Esophagus (tissue), 2 donors: ENCODE results near the gene GNG14. TPM values are rescaled to one million over a fixed set of nuclear protein-coding genes. Genes with fewer than 3 reads are reported as not detected.
A peak's percentile ranks its signal among the peaks of the same experiment; 100 is the strongest.
"Not testable (repeated sequence)": the region's sequence is repeated elsewhere in the genome, so short reads cannot be mapped to it uniquely, and the experiment has no call there.

Source experiments
- H3K27ac ChIP-seq, 2 donors: one replicate each; pipeline ENCODE4 v1.5.1; 2013; ENCODE audit warnings: low read depth in 2 of 2, mild to moderate bottlenecking in 2 of 2, inconsistent platforms in 1 of 2, low read length in 1 of 2, moderate library complexity in 1 of 2
- H3K27me3 ChIP-seq, 2 donors: one replicate each; pipeline ENCODE4 v1.6.1; 2013; ENCODE audit warnings: low read length in 2 of 2, control low read depth in 1 of 2, mild to moderate bottlenecking in 1 of 2; ENCODE audit not compliant: insufficient read depth in 2 of 2, control insufficient read depth in 1 of 2
- H3K36me3 ChIP-seq, 2 donors: one replicate each; pipeline ENCODE4 v1.6.1; 2013; ENCODE audit warnings: low read length in 1 of 2; ENCODE audit not compliant: control insufficient read depth in 2 of 2, insufficient read depth in 2 of 2
- H3K4me1 ChIP-seq, 2 donors: one replicate each; pipeline ENCODE4 v1.6.1; 2013; ENCODE audit warnings: low read length in 1 of 2; ENCODE audit not compliant: control insufficient read depth in 2 of 2, insufficient read depth in 2 of 2
- H3K4me3 ChIP-seq, 2 donors: one replicate each; pipeline ENCODE4 v1.5.1; 2013; ENCODE audit warnings: low read length in 2 of 2, mild to moderate bottlenecking in 2 of 2, low read depth in 1 of 2, moderate library complexity in 1 of 2
- H3K9me3 ChIP-seq, 2 donors: one replicate each; pipeline ENCODE4 v1.6.1; 2013; ENCODE audit warnings: mild to moderate bottlenecking in 2 of 2, low read depth in 1 of 2, low read length in 1 of 2, moderate library complexity in 1 of 2; ENCODE audit not compliant: control insufficient read depth in 2 of 2, insufficient read depth in 1 of 2
- WGBS, 2 donors: extraction: QIAGEN DNeasy Blood & Tissue Kit; methylation state at CpG; one replicate each; pipeline ENCODE4 v1.1.7; 2013; 5-methylcytosine and 5-hydroxymethylcytosine counted together
- polyA plus RNA-seq, 2 donors: library from polyadenylated mRNA; stranded (reverse); fragments of 200-250 nt; gene quantifications; one replicate each; pipeline ENCODE4 v1.2.3, GENCODE V29; 2013
- donor health status: healthy with polysubstance abuse.
- donor health status: Bipolar disorder and iron deficiency.

GNG14 gene
- polyA plus RNA-seq = not detected

- Histone ChIP-seq H3K4me1 (no peaks in the 10 kb centered on the region), H3K27me3 (no peaks in the 10 kb centered on the region), H3K9me3 (no peaks in the 10 kb centered on the region), H3K36me3 (peaks cover 0 to 7% of the 10 kb centered on the region in 2 donors), H3K4me3 (no peak within 1 kb of the TSS), H3K27ac (no peak within 1 kb of the TSS)
- 85 to 88% methylated on average over 9 of the region's 9 CpGs for WGBS, 2 donors
Observed at GRCh38 chr19:12687496-12688196, at the start of gene GNG14. TSS of gene GNG14 (plus strand) at chr19:12687998. CDS start at chr19:12688049, 51 bp downstream.

DNA sequence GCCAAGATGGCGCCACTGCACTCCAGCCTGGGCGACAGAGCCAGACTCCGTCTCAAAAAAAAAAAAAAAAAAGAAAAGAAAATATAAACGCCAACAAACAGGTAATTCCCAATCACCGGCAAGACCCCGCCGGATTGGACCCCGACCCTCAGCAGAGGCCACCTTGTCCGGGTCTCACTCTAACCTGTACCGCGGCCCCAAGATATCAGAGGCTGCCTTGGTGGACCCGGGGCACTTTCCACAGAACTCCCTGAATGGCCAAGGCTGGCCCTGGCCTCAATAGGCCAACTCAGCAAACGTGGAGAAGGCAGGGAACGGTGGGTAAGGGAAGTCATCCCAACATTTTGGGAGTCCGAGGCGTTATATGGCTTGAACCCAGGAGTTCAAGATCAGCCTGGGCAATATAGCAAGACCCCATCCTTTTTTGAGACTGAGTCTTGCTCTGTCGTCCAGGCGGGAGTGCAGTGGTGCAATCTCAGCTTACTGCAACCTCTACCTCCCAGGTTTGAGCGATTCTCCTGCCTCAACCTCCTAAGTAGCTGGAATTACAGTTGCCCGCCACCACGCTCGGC lies 49.1 kb upstream of the GNG14 start:
- WGBS, 2 donors = 93 to 96% methylated on average over 19 to 22 of the region's 22 CpGs
- H3K27ac ChIP-seq = no peak overlapping the region
- no peak overlapping the region for H3K4me3 ChIP-seq
- no peaks in the 10 kb centered on the region for H3K27me3 ChIP-seq
- no peaks in the 10 kb centered on the region for H3K9me3 ChIP-seq
- H3K4me1 ChIP-seq = peaks cover 0 to 7% of the 10 kb centered on the region in 2 donors
- H3K36me3 ChIP-seq = no peaks in the 10 kb centered on the region

GRCh38 chr19:12639901-12640613 lies 47.7 kb upstream of the GNG14 start:
- H3K27ac ChIP-seq = no peak overlapping the region
- H3K27me3 ChIP-seq = no peaks in the 10 kb centered on the region
- peaks cover 0 to 7% of the 10 kb centered on the region in 2 donors for H3K4me1 ChIP-seq
- no peaks in the 10 kb centered on the region for H3K9me3 ChIP-seq
- H3K36me3 ChIP-seq = no peaks in the 10 kb centered on the region
- peak overlapping the region in 1 of 2 donors; percentile 28 for H3K4me3 ChIP-seq
- WGBS, 2 donors = 11% methylated on average over 39 of the region's 39 CpGs

GRCh38 chr19:12641456-12641855 lies 46.3 kb upstream of the GNG14 start:
- Histone ChIP-seq H3K4me1 (peaks cover 0 to 7% of the 10 kb centered on the region in 2 donors), H3K27ac (no peak overlapping the region), H3K9me3 (no peaks in the 10 kb centered on the region), H3K4me3 (no peak overlapping the region), H3K27me3 (no peaks in the 10 kb centered on the region), H3K36me3 (no peaks in the 10 kb centered on the region)
- 68 to 74% methylated on average over 13 of the region's 13 CpGs for WGBS, 2 donors

DNA sequence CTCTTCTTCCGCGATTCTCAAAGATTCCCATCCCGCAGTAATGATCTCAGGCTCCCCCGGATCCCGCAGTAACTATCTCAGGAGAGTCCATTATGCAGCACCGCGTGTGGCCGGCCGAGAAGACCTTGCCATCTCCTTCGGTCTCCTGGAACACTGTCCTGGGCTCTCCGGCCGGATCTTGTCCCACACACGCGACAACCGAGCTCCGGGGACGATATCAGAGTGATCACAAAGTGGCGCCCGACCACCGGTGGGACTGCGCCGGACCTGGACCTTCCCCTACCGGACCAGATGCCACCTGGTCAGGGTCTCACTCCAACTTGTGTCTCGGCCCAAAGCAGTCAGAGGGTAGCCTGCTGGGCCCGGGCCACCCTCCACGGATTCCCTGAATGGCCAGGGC lies 45.3 kb upstream of the GNG14 start:
- Histone ChIP-seq H3K36me3 (no peaks in the 10 kb centered on the region), H3K9me3 (no peaks in the 10 kb centered on the region), H3K27me3 (no peaks in the 10 kb centered on the region), H3K4me1 (peaks cover 0 to 7% of the 10 kb centered on the region in 2 donors), H3K4me3 (no peak overlapping the region), H3K27ac (no peak overlapping the region)
- WGBS, 2 donors = 92 to 94% methylated on average over 26 of the region's 26 CpGs

- 94 to 99% methylated on average over 14 of the region's 14 CpGs for whole genome bisulfite sequencing, 2 donors
- H3K27me3 ChIP-seq = not testable (repeated sequence)
Observed at GRCh38 chr19:12643716-12644115, 44.1 kb upstream of the GNG14 start.

DNA sequence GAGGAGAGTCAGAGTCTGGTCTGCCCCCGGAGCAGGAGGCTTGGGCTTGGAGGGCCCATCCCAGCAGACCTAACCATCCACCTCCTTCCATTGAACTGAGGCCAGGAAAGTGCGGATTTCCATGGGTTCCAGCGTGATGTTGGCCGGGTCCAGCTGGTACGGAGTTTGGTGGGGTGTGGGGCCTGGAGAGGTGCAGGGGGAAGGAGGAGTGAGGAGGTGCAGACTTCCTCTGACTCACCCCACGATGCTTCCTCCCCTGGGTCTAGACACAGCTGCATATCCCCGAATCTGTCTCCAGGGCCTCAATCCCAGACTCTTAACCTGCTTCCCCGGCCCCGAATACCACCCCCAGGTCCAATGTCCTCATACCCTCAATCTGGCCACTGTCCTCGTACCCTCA lies 41.2 kb upstream of the GNG14 start:
- no peak overlapping the region for H3K27ac ChIP-seq
- peaks cover 5 to 7% of the 10 kb centered on the region in 2 donors for H3K4me1 ChIP-seq
- no peaks in the 10 kb centered on the region for H3K36me3 ChIP-seq
- H3K9me3 ChIP-seq = no peaks in the 10 kb centered on the region
- H3K27me3 ChIP-seq = no peaks in the 10 kb centered on the region
- WGBS, 2 donors = 88 to 89% methylated on average over 10 of the region's 10 CpGs
- no peak overlapping the region for H3K4me3 ChIP-seq

More at GRCh38 chr19:12643716-12644115, 44.1 kb upstream of the GNG14 start:
- H3K4me3 ChIP-seq, H3K36me3 ChIP-seq, H3K9me3 ChIP-seq, H3K27ac ChIP-seq: not testable (repeated sequence)
- H3K4me1 ChIP-seq = peaks cover 5 to 14% of the 10 kb centered on the region in 2 donors

DNA sequence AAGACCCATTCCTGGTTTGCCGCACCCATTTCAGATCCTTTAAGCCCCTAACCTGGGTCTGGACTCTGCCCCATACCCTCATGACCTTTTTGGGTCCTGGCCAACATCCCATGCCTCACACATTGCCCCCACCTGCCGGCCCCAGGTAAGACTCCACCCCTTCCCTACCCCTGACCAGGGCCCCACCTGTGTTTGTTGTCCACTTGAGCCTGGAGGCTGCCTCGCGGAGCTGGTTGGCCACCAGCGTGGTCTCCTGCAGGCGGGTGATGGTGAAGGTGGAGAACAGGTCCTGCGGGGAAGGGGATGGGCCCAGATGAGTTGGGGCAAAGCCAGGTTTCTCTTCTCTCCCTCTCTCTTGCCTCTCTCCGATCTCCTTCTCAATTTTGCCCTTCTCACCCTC lies 40.8 kb upstream of the GNG14 start:
- H3K4me1 ChIP-seq = peaks cover 5 to 7% of the 10 kb centered on the region in 2 donors
- no peak overlapping the region for H3K27ac ChIP-seq
- H3K4me3 ChIP-seq = no peak overlapping the region
- 61 to 76% methylated on average over 8 of the region's 8 CpGs for WGBS, 2 donors
- H3K9me3 ChIP-seq = no peaks in the 10 kb centered on the region
- H3K27me3 ChIP-seq = no peaks in the 10 kb centered on the region
- peaks cover 0 to under 1% of the 10 kb centered on the region in 2 donors for H3K36me3 ChIP-seq

DNA sequence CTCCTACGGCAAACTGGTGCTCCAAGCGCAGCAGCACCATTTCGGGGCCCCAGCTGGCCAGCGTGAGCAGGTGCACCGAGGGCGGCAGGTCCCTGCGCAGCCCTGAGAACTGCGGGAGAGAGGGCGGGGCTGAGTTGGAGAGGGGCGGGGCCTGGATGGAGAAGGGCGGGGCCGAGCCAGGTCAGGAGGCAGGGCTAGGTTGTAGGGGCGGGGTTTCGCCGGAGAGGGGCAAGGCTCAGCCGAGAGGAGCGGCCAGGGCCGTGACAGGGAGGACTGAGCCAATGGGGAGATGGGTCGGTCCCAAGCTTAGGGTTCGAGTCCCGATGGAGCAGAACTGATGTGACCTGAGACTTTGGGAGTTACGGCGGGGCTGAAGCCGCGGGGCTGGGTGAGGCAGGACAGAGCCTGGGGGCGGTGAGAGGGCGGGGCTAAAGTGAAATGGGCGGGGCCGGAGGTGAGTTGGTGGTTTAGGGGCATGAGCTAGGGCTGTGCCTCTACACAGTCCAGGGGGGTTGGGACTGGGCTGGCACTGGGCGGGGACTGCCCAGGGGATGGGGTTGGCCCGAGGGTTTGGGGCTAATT lies 40.2 kb upstream of the GNG14 start:
- Histone ChIP-seq H3K36me3 (peaks cover 0 to 3% of the 10 kb centered on the region in 2 donors), H3K4me1 (peaks cover 5 to 7% of the 10 kb centered on the region in 2 donors), H3K9me3 (no peaks in the 10 kb centered on the region), H3K4me3 (peak overlapping the region; percentile 8 to 33), H3K27me3 (no peaks in the 10 kb centered on the region), H3K27ac (no peak overlapping the region)
- 19 to 26% methylated on average over 31 of the region's 31 CpGs for WGBS, 2 donors
